HUES48 (cell line): ENCODE measurements around the gene STMN3.
"Not testable (repeated sequence)": the region's sequence is repeated elsewhere in the genome, so short reads cannot be mapped to it uniquely, and the experiment has no call there.

Experiments
- H3K27ac ChIP-seq: one replicate; pipeline ENCODE4 v1.7.0; 2013; ENCODE audit warnings: low read depth, low read length, inconsistent platforms
- H3K27me3 ChIP-seq: 2 replicates; pipeline ENCODE4 v1.6.1; 2013; ENCODE audit warnings: mild to moderate bottlenecking, low read length; ENCODE audit not compliant: control insufficient read depth, insufficient read depth
- H3K36me3 ChIP-seq: 2 replicates; pipeline ENCODE4 v1.6.1; 2013; ENCODE audit warnings: low read length; ENCODE audit not compliant: control insufficient read depth, insufficient read depth
- H3K4me1 ChIP-seq: 2 replicates; pipeline ENCODE4 v1.6.1; 2013; ENCODE audit warnings: mild to moderate bottlenecking, low read length; ENCODE audit not compliant: control insufficient read depth, insufficient read depth
- H3K4me3 ChIP-seq: 2 replicates; pipeline ENCODE4 v1.5.1; 2013; ENCODE audit warnings: mild to moderate bottlenecking, low read depth, low read length
- H3K9ac ChIP-seq: 2 replicates; pipeline ENCODE4 v1.6.1; 2013; ENCODE audit warnings: mild to moderate bottlenecking, low read depth, low read length, moderate library complexity
- H3K9me3 ChIP-seq: 2 replicates; pipeline ENCODE4 v1.6.1; 2013; ENCODE audit warnings: low read length; ENCODE audit not compliant: control insufficient read depth, insufficient read depth

Gene STMN3

GRCh38 chr20:63671695-63672094 is 18.5 kb upstream of the STMN3 start:
- not testable (repeated sequence) for H3K4me3 ChIP-seq, H3K9ac ChIP-seq, H3K4me1 ChIP-seq, H3K9me3 ChIP-seq, H3K27ac ChIP-seq, H3K27me3 ChIP-seq
- H3K36me3 ChIP-seq = peaks cover 55% of the 10 kb centered on the region

GRCh38 chr20:63668351-63668750 is 15.1 kb upstream of the STMN3 start:
- Histone ChIP-seq H3K27ac (no peak overlapping the region), H3K4me1 (no peaks in the 10 kb centered on the region), H3K4me3 (no peak overlapping the region), H3K27me3 (no peaks in the 10 kb centered on the region), H3K36me3 (peaks cover 51% of the 10 kb centered on the region), H3K9me3 (no peaks in the 10 kb centered on the region), H3K9ac (no peak overlapping the region)

GRCh38 chr20:63667858-63668257 is 14.6 kb upstream of the STMN3 start:
- Histone ChIP-seq H3K9me3 (no peaks in the 10 kb centered on the region), H3K4me1 (no peaks in the 10 kb centered on the region), H3K36me3 (peaks cover 56% of the 10 kb centered on the region), H3K4me3 (no peak overlapping the region), H3K9ac (no peak overlapping the region), H3K27ac (no peak overlapping the region), H3K27me3 (no peaks in the 10 kb centered on the region)

GRCh38 chr20:63665708-63666107 is 12.5 kb upstream of the STMN3 start:
- no peaks in the 10 kb centered on the region for H3K4me1 ChIP-seq
- no peak overlapping the region for H3K4me3 ChIP-seq
- no peak overlapping the region for H3K9ac ChIP-seq
- H3K27ac ChIP-seq = no peak overlapping the region
- H3K9me3 ChIP-seq = no peaks in the 10 kb centered on the region
- peaks cover 72% of the 10 kb centered on the region for H3K36me3 ChIP-seq
- H3K27me3 ChIP-seq = no peaks in the 10 kb centered on the region

- Histone ChIP-seq H3K36me3 (peaks cover 79% of the 10 kb centered on the region), H3K27ac (no peak overlapping the region), H3K4me1 (no peaks in the 10 kb centered on the region), H3K9me3 (no peaks in the 10 kb centered on the region), H3K27me3 (no peaks in the 10 kb centered on the region), H3K4me3 (no peak overlapping the region), H3K9ac (no peak overlapping the region)
Measured at GRCh38 chr20:63664861-63665594, 11.8 kb upstream of the STMN3 start.

- Histone ChIP-seq H3K4me1 (peaks cover 2% of the 10 kb centered on the region), H3K36me3 (peaks cover 80% of the 10 kb centered on the region), H3K9me3 (no peaks in the 10 kb centered on the region), H3K27ac (no peak overlapping the region), H3K9ac (no peak overlapping the region), H3K4me3 (no peak overlapping the region), H3K27me3 (no peaks in the 10 kb centered on the region)
Measured at GRCh38 chr20:63664143-63664851, 11.1 kb upstream of the STMN3 start.

GRCh38 chr20:63663332-63664066 is 10.3 kb upstream of the STMN3 start:
- Histone ChIP-seq H3K4me3 (no peak overlapping the region), H3K36me3 (peaks cover 72% of the 10 kb centered on the region), H3K4me1 (peaks cover 5% of the 10 kb centered on the region), H3K27ac (no peak overlapping the region), H3K9me3 (no peaks in the 10 kb centered on the region), H3K27me3 (no peaks in the 10 kb centered on the region), H3K9ac (no peak overlapping the region)

- Histone ChIP-seq H3K4me3 (no peak overlapping the region), H3K4me1 (peaks cover 5% of the 10 kb centered on the region), H3K9me3 (no peaks in the 10 kb centered on the region), H3K9ac (no peak overlapping the region), H3K27me3 (no peaks in the 10 kb centered on the region), H3K27ac (no peak overlapping the region), H3K36me3 (peaks cover 65% of the 10 kb centered on the region)
Measured at GRCh38 chr20:63662813-63663189, 9.6 kb upstream of the STMN3 start.

- Histone ChIP-seq H3K4me3 (no peak overlapping the region), H3K27me3 (no peaks in the 10 kb centered on the region), H3K9me3 (no peaks in the 10 kb centered on the region), H3K36me3 (peaks cover 59% of the 10 kb centered on the region), H3K4me1 (peaks cover 5% of the 10 kb centered on the region), H3K27ac (no peak overlapping the region), H3K9ac (no peak overlapping the region)
Measured at GRCh38 chr20:63661959-63662812, 9.0 kb upstream of the STMN3 start.

- Histone ChIP-seq H3K27me3 (no peaks in the 10 kb centered on the region), H3K4me1 (peaks cover 5% of the 10 kb centered on the region), H3K9me3 (no peaks in the 10 kb centered on the region), H3K9ac (no peak overlapping the region), H3K4me3 (no peak overlapping the region), H3K36me3 (peaks cover 52% of the 10 kb centered on the region), H3K27ac (no peak overlapping the region)
Measured at GRCh38 chr20:63661108-63661507, 7.9 kb upstream of the STMN3 start.
